Measurements from ENCODE around the gene GCNT1. TPM values are rescaled to one million over a fixed set of nuclear protein-coding genes. Genes with fewer than 3 reads are reported as not detected.
"Not testable (repeated sequence)": the region's sequence is repeated elsewhere in the genome, so short reads cannot be mapped to it uniquely, and the experiment has no call there.

The GCNT1 gene
- 1 to 10 TPM; 4.0 to 5.4 (median 4.8) TPM for polyA plus RNA-seq (ENCODE audit: insufficient read length in 3 of 3)

DNA sequence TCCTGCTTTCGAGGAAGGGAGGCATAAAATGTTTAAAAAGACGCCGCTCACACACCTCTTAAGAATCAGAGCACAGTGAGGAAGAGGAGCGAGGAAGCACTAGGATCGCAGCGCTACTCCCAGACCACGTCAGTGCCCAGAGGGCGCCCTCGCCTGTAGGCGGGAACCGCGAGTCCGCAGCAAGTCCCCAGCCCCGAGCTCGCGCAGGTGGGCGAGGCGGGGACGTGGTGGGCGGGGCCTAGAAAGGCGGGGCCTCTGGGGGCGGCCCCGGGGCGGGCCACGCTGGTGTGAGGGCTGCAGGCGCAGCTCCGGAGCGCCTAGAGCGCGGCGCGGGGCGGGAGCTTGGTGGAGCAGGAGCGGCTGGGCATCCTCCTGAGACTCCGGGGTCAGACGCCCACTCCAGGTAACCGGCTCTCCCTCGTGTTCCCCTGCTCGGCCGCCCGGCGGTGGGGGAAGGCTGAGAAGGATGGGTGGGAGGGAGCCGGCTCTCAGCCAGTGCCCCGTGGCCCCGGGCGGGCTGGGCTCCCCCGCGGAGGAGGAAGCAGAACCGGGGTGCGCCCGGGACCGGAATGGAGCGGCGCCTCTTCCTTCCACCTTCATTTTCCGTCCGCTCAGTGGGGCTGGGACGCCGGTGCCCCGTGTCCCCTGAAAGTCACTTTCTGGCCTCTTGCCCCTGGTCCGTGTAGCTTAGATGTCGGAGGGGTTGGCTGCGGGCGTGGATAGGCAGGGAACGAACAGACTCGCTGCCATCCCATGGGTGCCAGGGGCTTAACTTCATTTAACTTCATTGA lies at the start of gene GCNT1:
GCNT1 (plus strand) TSS at position 280 of the 791 bp plus-strand sequence. CDS start 43,200 bp downstream, outside the sequence.
- peak; percentile 33 to 59 (median 44) for DNase-seq (ENCODE audit: low read depth in 3 of 3, low spot score in 2 of 3)

DNA sequence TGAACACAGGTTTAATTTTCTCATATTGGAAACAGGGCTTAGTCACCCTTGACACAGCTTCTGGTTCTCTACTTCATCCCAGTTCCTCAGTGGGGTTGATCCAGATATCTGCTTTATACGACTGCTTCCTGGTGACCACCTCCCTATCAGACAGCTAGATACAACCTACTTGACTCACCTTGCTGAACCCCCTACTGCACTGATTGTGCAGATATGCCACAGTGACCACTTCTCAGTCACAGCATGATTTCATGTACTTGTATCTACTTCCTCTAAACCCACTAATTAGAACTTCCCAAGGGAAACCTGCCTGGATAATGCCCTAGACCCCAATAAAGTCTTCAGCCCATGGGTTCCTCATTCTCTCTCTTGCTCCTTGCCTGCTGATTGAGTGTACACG lies 46.3 kb upstream of the GCNT1 start:
- DNase-seq (ENCODE audit: low read depth in 3 of 3, low spot score in 2 of 3), result no peak

DNA sequence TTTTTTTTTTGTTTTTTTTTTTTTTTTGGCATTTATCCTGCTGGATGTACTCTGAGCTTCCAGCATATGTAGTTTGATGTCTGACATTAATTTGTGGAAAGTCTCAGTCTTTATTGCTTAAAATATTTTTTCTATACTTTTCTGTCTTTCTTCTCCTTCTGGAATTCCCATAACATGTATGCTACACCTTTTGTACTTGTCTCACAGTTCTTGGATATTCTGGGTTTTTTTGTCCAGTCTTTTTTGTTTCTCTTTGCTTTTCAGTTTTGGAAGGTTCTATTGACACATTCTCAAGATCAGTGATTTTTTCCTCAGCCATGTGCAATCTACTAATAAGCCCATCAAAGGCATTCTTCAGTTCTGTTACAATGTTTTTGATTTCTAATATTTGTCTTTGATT lies 45.3 kb upstream of the GCNT1 start:
- no peak for DNase-seq (ENCODE audit: low read depth in 3 of 3, low spot score in 2 of 3)

DNA sequence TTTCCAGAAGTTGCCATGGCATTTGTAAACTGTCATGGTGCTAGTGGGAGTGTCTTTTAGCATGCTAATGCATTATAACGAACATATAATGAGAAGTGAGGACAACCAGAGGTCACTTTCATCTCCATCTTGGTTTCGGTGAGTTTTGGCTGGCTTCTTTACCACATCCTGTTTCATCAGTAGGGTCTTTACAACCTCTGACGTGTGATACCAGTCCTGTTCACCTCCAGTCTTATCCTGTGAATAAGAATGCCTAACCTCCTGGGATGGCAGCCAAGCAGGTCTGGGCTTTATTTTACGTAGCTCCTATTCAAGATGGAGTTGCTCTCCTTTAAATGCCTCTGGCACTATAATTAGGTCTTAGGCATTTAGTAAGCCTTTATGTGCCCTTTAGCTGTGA lies 44.3 kb upstream of the GCNT1 start:
- DNase-seq (ENCODE audit: low read depth in 3 of 3, low spot score in 2 of 3), result no peak

DNA sequence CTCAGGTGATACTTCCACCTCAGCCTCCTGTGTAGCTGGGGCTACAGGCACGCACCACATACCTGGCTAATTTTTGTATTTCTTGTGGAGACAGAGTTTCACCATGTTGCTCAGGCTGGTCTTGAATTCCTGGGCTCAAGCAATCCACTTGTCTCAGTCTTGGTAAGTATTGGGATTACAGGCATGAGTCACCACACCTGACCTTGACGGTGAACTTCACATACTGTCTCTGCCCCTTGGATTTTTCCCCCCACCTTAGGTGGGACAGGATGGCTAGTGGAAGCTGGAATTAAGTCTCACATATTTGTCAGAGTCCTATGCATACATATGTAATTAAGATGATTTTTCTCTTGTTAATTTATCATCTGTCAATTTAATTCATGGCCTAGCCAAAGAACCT lies 43.8 kb upstream of the GCNT1 start:
- DNase-seq (ENCODE audit: low read depth in 3 of 3, low spot score in 2 of 3), result no peak

DNA sequence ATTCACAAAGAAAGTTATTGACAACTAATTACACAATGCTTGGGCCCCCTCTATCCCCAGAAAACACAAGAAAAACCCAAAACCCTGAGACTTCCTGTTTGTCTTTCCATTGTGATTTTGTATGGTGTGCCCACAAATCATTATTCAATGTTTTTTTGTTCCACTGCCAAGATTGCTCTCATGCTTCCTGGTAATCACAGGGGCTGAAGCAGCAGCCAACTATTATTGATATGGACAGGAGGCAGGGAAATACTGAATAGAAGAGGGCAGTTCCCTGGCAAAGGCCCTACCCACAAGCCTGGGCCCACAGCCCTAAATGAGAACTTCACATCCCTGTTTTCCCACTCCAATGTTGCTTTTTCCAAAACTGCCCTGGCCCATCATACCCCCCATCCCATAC lies 43.3 kb upstream of the GCNT1 start:
- no peak for DNase-seq (ENCODE audit: low read depth in 3 of 3, low spot score in 2 of 3)

DNA sequence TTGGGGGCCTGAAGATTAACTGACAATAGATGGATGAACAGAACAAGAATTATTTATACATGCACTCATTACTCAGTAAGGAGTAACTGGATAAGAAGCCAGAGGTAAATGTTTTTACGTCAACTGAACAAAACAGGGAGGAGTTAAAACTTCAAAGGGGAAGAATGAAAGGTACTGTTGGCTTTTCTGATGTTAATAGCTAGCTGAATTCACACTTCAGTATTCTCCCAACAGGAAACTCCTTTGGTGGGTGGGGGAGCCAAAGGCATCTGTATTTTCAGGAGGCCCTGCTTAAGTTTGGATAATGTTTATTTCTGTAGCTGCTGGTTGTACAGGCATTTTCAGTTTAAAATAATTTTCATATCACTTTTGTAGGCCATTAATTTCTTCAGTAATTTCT lies 41.6 kb upstream of the GCNT1 start:
- no peak for DNase-seq (ENCODE audit: low read depth in 3 of 3, low spot score in 2 of 3)

DNA sequence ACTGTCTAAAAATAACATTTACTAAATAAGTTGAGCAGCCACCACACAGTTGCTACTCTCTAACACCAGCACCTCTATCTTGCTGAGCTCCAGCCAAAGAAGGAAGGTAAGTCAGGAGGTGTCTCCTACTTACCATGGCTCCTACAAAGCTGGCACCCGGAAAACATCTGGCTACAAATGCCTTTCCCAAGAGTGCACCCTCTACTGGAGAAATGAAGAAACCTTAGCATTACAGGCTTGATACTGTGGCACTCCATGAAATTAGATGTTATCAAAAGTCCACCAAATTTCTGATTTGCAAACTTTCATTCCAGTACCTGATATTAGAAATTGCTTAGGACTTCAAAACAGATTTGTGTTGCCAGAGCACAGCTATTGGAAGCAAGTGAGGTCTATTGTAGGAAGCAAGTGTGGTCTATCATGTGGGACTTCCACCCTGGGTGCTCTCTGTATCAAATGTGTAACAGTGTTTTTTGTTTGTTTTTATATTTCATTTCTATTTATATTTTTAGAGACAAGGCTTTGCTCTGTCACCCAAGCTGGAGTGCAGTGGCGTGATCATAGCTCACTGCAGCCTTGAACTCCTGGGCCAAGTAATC lies 39.1 kb upstream of the GCNT1 start:
- no peak for DNase-seq (ENCODE audit: low read depth in 3 of 3, low spot score in 2 of 3)

DNA sequence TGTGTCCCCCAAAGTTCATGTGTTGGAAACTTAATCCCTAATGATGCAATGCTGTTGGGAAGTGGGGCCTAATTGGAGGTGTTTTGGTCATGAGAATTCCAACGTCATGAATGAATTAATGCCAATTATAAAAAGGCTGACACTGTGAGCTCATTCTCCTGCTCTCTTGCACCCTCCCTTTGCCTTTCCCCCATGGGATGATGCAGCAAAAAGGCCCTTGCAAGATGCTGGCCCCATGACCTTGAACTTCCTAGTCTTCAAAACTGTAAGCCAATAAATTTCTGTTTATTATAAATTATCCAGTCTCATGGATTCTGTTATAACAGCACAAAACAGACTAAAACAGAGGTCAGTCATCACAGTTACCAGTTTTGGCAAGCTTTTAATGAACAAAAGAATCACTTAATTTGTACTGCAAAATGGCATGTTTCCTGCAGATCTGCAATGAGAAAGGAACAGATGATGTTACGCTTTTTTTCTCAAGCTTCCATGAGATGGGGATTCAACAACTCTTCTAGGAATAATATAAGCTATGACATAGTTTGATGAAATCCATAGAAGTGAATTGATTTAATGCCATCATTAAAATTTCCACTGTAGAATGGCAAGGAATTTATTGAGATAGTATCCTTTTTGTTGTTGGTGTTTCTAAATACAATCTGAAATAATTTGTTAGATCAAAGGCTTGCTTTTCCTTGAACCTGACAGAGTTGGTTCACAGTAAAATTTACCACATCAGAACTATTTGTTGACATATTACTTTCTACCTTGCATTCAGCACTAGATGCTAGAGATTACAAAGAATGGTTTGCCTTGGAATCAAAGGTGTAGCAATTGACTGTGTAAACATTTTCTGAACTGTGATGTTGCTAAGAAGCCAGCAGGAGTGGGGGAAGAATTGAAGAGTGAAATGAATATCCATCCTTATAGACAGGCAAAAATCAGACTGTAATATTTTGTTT lies 35.5 kb upstream of the GCNT1 start:
- DNase-seq (ENCODE audit: low read depth in 3 of 3, low spot score in 2 of 3), result no peak

DNA sequence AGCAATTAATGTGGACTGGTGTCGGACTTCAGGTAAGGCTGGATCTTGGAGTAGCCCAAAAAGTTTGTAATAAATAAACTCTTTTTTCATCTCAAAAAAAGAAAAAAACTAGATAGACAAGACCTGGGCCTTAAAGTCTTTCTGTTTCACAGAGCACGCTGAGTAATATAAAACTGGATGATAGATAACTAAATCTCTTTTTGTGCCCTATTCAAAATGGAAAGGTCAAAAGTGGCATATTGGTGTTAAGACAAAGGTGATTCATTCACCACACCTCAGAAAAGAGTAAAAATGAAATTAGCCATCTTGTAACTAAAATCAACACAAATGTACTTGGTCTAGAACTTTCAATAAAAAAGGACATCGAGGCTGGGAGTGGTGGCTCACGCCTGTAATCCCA lies 34.5 kb upstream of the GCNT1 start:
- no peak for DNase-seq (ENCODE audit: low read depth in 3 of 3, low spot score in 2 of 3)

DNA sequence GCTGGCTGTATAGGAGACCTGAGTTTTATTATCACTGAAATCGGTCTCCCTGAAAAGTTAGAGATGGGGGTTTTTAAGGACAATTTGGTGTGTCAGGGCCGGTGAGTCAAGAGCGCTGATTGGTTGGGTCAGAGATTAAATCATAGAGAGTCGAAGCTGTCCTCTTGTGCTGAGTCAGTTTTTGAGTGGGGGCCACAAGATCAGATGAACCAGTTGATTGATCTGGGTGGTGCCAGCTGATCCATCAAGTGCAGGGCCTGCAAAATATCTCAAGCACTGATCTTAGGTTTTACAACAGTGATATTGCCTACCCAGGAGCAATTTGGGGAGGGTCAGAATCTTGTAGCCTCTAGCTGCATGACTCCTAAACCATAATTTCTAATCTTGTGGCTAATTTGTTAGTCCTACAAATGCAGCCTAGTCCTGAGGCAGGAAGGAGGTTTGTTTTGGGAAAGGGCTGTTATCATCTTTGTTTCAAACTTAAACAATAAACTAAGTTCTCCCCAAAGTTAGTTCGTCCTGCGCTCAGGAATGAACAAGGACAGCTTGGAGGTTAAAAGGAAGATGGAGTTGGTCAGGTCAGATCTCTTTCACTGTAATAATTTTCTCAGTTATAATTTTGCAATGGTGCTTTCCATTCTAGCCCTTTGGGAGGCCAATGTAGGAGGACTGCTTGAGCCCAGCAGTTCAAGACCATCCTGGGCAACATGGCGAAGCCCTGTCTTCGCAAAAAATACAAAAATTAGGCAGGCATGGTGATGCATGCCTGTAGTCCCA lies 33.1 kb upstream of the GCNT1 start:
- no peak for DNase-seq (ENCODE audit: low read depth in 3 of 3, low spot score in 2 of 3)

DNA sequence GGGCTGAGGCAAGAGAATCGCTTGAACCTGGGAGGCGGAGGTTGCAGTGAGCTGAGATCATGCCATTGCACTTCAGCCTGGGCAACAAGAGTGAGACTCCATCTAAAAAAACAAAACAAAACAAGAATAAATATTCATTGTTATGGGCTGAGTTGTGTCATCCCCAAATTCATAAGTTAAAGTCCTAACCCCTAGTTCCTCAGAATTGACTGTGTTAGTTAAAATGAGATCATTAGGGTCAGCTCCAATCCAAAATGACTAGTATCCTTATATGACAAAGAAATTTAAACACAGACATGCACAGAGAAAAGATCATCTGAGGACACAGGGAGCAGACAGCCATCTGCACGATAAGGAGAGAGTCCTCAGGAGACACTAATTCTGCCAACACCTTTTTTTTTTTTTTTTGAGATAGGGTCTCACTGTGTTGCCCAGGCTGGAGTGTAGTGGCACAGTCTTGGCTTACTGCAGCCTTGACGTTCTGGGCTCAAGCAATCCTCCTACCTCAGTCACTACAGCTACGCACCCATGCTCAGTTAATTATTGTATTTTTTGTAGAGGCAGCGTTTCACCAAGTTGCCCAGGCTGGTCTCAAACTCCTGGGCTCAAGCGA lies 32.1 kb upstream of the GCNT1 start:
- no peak for DNase-seq (ENCODE audit: low read depth in 3 of 3, low spot score in 2 of 3)

DNA sequence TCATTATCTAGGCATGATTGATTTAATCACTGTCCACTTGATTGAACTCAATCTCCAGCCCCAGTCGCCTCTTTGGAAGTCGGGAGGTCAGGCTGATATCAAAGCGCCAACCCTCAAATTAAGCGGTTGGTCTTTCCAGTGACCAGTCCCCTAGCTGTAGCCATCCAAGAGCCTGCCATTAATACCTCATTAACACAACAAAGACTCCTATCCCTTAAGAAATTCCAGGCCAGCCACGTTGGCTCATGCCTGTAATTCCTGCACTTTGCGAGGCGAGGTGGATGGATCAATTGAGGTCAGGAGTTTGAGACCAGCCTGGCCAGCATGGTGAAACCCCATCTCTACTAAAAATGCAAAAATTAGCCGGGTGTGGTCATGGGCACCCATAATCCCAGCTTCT lies 27.4 kb upstream of the GCNT1 start:
- no peak for DNase-seq (ENCODE audit: low read depth in 3 of 3, low spot score in 2 of 3)

DNA sequence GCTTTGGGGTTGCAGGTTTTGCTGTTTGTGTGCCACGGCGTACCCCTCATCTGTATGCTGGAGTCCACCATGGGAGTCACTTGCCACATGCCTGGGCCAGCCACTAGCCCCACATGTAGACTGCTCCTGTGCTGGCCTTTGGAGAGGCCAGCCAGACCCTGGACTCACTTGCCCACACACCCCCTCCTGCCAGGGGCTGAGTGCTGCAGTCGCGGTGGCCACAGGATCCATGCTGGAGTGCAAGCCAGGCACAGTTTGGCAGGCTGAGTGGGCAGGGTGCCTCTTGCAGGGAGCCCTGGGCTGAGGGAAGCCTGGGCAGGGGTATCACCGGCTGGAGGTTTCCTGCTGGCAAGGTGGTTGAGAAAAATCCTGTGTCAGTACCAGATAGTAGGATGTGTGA lies 25.6 kb upstream of the GCNT1 start:
- no peak for DNase-seq (ENCODE audit: low read depth in 3 of 3, low spot score in 2 of 3)

DNA sequence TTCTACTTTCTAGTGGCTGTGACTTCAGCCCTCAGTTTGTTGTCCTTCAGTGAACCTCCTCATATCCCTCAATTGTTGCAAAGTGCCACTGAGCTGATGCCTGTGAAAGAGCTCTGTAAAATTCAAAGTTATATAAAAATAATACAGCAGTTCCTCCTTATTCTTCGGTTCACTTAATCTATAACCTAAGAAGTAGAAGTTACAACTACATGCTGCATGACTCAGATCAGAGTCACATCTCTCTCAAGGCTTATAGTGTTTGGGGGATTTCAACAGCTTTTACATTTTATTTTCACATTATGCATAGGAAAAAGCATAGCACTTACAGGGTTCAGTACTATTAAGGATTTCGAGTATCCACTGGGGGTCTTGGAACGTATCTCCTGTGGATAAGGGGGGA lies 25.1 kb upstream of the GCNT1 start:
- DNase-seq (ENCODE audit: low read depth in 3 of 3, low spot score in 2 of 3), result no peak

DNA sequence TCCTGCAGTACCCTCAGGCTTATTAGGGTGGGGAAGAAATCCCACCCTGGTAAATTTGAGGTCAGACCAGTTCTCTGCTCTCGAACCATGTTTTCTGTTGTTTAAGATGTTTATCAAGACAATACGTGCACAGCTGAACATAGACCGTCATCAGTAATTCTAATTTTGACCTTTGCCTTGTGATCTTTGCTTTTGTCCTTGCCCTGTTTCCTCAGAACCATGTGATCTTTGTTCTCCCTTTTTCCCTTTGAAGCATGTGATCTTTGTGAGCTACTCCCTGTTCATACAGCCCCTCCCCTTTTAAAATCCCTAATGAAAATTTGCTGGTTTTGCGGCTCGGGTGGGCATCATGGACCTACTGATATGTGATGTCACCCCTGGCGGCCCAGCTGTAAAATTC lies 24.1 kb upstream of the GCNT1 start:
- DNase-seq (ENCODE audit: low read depth in 3 of 3, low spot score in 2 of 3), result not testable (repeated sequence)

DNA sequence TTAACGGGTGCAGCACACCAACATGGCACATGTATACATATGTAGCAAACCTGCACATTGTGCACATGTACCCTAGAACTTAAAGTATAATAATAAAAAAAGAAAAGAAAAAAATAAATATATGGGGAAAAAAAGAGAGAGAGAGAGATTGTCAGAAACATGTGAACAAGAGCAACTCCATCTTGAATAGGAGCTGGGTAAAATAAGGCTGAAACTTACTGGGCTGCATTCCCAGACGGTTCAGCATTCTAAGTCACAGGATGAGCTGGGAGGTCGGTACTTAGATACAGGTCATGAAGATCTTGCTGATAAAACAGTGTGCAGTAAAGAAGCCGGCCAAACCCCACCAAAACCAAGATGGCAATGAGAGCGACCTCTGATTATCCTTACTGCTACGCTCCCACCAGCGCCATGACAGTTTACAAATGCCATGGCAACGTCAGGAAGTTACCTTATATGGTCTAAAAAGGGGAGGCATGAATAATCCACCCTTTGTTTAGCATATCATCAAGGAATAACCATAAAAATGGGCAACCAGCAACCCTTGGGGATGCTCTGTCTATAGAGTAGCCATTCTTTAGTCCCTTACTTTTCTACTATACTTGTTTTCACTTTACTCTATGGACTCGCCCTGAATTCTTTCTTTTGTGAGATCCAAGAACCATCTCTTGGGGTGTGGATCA lies 21.8 kb upstream of the GCNT1 start:
- not testable (repeated sequence) for DNase-seq (ENCODE audit: low read depth in 3 of 3, low spot score in 2 of 3)

DNA sequence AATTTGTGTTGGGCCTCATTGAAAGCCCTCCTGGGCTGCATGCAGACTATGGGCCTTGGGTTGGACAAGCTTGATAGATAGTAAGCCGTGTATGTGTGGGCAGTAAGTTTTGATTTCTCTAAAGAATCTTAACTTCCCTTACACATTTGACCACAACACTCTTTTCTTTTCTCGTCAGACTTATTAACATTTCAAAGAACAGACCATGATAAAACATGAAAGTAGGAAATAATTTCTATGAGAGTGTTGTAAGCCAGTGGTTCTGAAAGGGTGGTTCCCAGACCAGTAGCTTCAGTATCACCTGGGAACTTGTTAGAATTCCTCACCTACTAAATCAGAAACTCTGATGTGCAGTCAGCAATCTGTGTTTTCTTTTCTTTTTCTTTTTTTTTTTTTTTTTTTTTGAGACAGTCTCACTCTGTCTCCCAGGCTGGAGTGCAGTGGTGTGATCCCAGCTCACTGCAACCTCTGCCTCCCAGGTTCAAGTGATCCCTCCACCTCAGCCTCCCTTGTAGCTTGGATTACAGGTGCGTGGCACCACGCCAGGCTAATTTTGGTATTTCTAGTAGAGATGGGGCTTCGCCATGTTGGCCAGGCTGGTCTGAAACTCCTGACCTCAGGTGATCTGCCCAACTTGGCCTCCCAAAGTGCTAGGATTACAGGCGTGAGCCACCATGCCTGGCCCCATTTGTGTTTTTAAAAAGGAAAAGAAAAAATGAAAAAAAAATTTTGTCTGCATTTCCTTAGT lies 20.0 kb upstream of the GCNT1 start:
- no peak for DNase-seq (ENCODE audit: low read depth in 3 of 3, low spot score in 2 of 3)

Data from right renal cortex interstitium (tissue), 3 donors.